B cell (primary cell): Measurements from ENCODE around the gene ZNF385D.

Source experiments
- CTCF ChIP-seq: fragments of 200-600 bp; IDR thresholded peaks from one replicate; pipeline ENCODE4 v1.8.0; 2022; ENCODE audit warnings: antibody characterized with exemption, mild to moderate bottlenecking
- EZH2 ChIP-seq: IDR thresholded peaks from 2 replicates; pipeline ENCODE4 v1.6.1; 2012; ENCODE audit warnings: borderline replicate concordance, low read depth, mild to moderate bottlenecking, moderate library complexity, low read length; ENCODE audit not compliant: insufficient read depth, poor library complexity, severe bottlenecking

DNA sequence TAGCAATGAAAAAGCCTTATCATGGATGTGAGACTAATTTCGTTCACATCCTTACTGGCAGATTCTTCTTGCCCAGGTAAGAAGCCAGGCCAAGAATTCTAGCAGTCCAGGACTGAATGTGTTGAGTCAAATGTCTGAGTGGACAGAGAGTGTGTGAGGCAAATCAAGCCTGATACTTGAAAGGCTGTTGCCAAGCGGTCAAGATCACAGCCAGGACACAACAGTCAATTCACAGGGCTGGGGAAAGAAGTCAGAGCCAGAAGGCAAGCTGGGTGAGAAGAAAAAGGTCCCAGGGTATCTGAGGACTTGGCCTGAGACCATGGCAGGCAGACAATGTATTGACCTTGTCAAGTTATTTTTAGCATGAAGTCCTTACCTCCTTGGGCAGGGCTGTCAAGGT lies 301.3 kb downstream of the ZNF385D start:
- TF ChIP-seq CTCF = no peak
- TF ChIP-seq EZH2 = no peak
